Activated naive CD8-positive, alpha-beta T cell treated with anti-CD3 and anti-CD28 coated beads for 36 hours (primary cell): Measurements from ENCODE around the gene TUBA1B. TPM values are rescaled to one million over a fixed set of nuclear protein-coding genes. Genes with fewer than 3 reads are reported as not detected.

Experiments used
- DNase-seq: peaks from one replicate; pipeline ENCODE4 v3.0.0; 2021
- H3K27ac Mint-ChIP-seq: one replicate; pipeline ENCODE4 v1.8.0; 2022; ENCODE audit warnings: mild to moderate bottlenecking, moderate library complexity, mixed read lengths
- H3K27me3 Mint-ChIP-seq: one replicate; pipeline ENCODE4 v1.8.0; 2022; ENCODE audit warnings: mild to moderate bottlenecking, mixed read lengths
- H3K36me3 Mint-ChIP-seq: one replicate; pipeline ENCODE4 v1.8.0; 2021; ENCODE audit warnings: mild to moderate bottlenecking, mixed read lengths
- H3K4me1 Mint-ChIP-seq: one replicate; pipeline ENCODE4 v1.8.0; 2021; ENCODE audit warnings: mixed read lengths
- H3K4me3 Mint-ChIP-seq: one replicate; pipeline ENCODE4 v1.8.0; 2022; ENCODE audit warnings: mild to moderate bottlenecking, moderate library complexity, mixed read lengths
- H3K9me3 Mint-ChIP-seq: one replicate; pipeline ENCODE4 v1.8.0; 2022; ENCODE audit warnings: mixed read lengths
- total RNA-seq, 2 experiments: library from RNA; stranded (reverse); gene quantifications; one replicate each; pipeline ENCODE4 v1.2.3, GENCODE V29; 2021

Gene TUBA1B
- total RNA-seq, 2 experiments from 2014 or later: 2,350 to 2,390 TPM

DNA sequence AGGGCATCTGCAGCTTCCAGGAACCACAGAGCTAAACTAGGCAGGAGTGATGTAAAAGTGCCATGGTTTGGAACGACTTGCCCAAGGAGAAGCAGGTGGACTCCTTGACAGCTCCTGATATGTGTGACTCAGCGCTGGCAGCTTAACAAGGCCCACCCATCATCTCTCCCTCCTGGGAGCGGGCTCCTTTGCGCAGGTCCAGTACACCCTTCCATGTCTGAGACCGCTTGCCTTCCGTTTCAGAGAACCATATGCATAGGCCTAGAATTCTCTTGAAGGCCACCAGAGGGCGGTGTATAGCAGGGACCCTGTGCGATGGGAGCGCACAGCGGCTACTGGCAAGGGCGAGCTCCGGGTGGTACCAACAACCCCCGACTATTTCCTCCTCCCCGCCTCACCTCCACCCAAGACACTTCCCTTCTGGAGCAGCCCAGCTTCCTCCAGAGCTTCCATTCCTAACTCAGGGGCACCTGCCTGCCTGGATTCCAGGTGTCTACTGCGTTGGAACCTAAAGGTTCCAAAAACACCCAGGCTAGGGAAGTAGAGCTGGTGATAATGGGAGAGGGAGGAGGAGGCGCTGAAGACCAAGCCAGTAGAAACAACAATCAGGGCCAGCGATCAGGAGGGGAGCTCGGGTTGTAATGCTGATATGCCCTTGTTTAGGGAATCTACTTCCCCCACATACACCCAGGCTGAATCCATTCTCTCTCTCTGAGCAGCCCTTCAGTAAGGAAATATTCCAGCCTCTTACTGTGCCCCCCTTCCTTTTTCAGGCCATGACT is 42.9 kb downstream of the TUBA1B start:
- Mint-ChIP-seq H3K4me1 (peaks cover 40% of the 10 kb centered on the region), H3K27ac (no peak overlapping the region), H3K9me3 (no peaks in the 10 kb centered on the region), H3K4me3 (no peak overlapping the region), H3K36me3 (no peaks in the 10 kb centered on the region), H3K27me3 (peaks cover 51% of the 10 kb centered on the region)
- peak; percentile 76 for DNase-seq

DNA sequence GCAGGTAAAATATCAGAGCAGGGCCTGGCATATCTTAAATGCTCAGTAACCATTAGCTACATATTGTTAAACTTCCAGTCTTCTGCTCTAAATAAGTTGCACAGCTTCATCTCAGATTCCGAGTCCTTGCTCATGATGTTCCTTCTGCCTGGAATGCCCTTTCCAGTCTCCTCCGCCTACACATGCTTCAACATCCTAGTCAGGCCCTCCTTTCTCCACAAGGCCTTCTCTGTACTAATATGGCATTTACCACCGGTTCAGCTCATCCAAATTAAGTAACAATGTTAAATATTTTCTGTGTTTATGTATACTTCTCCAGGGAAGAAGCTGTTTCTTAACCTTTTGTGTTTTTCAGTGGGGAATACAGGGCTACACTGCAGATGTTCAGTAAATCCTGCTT is 45.1 kb downstream of the TUBA1B start:
- H3K27ac Mint-ChIP-seq: no peak overlapping the region
- peaks cover 29% of the 10 kb centered on the region for H3K27me3 Mint-ChIP-seq
- H3K4me1 Mint-ChIP-seq: peaks cover 26% of the 10 kb centered on the region
- H3K4me3 Mint-ChIP-seq: no peak overlapping the region
- no peak for DNase-seq
- H3K9me3 Mint-ChIP-seq: no peaks in the 10 kb centered on the region
- H3K36me3 Mint-ChIP-seq: no peaks in the 10 kb centered on the region

DNA sequence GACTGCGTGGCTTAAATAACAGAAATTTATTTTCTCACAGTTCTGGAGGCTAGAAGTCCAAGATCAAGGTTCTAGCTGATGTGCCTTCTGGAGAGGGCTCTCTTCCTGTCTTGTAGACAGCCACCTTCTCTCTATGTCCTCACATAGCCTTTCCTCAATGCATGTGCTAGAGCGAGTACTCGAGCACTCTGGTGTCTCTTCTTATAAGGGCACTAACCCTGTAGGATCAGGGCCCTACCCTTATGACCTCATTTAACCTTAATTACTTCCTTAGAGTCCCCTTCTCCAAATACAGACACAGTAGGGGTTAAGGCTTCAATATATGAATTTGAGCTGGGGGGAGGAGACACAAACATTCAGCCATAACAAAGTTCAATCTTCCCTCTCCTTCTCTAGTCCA is 46.8 kb downstream of the TUBA1B start:
- no peak for DNase-seq
- Mint-ChIP-seq H3K36me3 (no peaks in the 10 kb centered on the region), H3K9me3 (no peaks in the 10 kb centered on the region)

DNA sequence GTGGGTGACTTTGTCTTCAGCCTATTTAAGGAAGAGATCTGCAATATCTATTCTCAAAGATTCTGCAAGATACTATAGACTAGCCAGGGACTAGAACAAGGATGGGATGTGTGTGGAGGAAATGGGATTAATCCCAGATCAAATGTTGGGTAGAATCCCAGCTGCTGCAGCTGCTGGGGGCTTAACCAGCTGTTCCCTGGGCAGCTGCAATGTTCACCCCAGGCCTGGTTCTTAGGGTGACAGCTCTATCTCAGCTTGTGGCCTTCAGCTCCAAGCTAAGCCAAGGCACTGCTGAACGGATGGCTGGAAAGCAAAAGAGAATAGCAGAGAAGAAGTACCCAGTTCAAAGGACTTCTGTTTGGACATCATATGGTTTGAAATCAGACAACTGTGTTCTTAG is 51.4 kb downstream of the TUBA1B start:
- H3K9me3 Mint-ChIP-seq: no peaks in the 10 kb centered on the region
- H3K36me3 Mint-ChIP-seq: no peaks in the 10 kb centered on the region
- H3K4me3 Mint-ChIP-seq: no peak overlapping the region
- no peaks in the 10 kb centered on the region for H3K27me3 Mint-ChIP-seq
- H3K4me1 Mint-ChIP-seq: no peaks in the 10 kb centered on the region
- DNase-seq: no peak
- H3K27ac Mint-ChIP-seq: no peak overlapping the region

More for the DNA sequence above, 46.8 kb downstream of the TUBA1B start:
- no peak overlapping the region for H3K27ac Mint-ChIP-seq
- H3K27me3 Mint-ChIP-seq: peaks cover 15% of the 10 kb centered on the region
- peaks cover 14% of the 10 kb centered on the region for H3K4me1 Mint-ChIP-seq
- no peak overlapping the region for H3K4me3 Mint-ChIP-seq

Other genes with a start within 250 kb of the TUBA1B start
- gene FKBP11, start 205.9 kb downstream of the TUBA1B start, total RNA-seq: 100 to 1,000 TPM in 1 of 2 experiments, 10 to 100 TPM in 1; 97.4 to 104 TPM
- gene ARF3, start 173.9 kb downstream of the TUBA1B start, total RNA-seq: 10 to 100 TPM; 81.8 to 82.5 TPM
- gene WNT10B, start 159.7 kb downstream of the TUBA1B start, total RNA-seq: under 1 TPM; 0.24 to 0.39 TPM
- not detected for gene WNT1, start 153.1 kb downstream of the TUBA1B start, total RNA-seq
- 1 to 10 TPM; 1.3 to 1.4 TPM for gene DDN, start 132.0 kb downstream of the TUBA1B start, total RNA-seq
- gene PRKAG1, start 112.6 kb downstream of the TUBA1B start, total RNA-seq: 10 to 100 TPM; 57.9 to 60.9 TPM
- gene KMT2D, start 70.6 kb downstream of the TUBA1B start, total RNA-seq: 10 to 100 TPM; 45.3 to 47.5 TPM
- gene RHEBL1, start 61.4 kb downstream of the TUBA1B start, total RNA-seq: 10 to 100 TPM; 11.0 to 13.2 TPM
- gene DHH, start 36.6 kb downstream of the TUBA1B start, total RNA-seq: not detected
- gene LMBR1L, start 20.5 kb downstream of the TUBA1B start, total RNA-seq: 10 to 100 TPM; 21.9 to 25.4 TPM
- 10 to 100 TPM; 54.3 to 55.0 TPM for gene TUBA1A, start 57.7 kb upstream of the TUBA1B start, total RNA-seq
- gene TUBA1C, start 133.7 kb upstream of the TUBA1B start, total RNA-seq: 100 to 1,000 TPM; 315 to 343 TPM
- not detected for gene PRPH, start 163.8 kb upstream of the TUBA1B start, total RNA-seq
- 10 to 100 TPM; 56.6 to 59.7 TPM for gene TROAP, start 191.9 kb upstream of the TUBA1B start, total RNA-seq
- not detected for gene C1QL4, start 205.8 kb upstream of the TUBA1B start, total RNA-seq
- gene DNAJC22, start 215.5 kb upstream of the TUBA1B start, total RNA-seq: not detected
- 1 to 10 TPM; 8.5 to 9.1 TPM for gene SPATS2, start 236.1 kb upstream of the TUBA1B start, total RNA-seq